CD4-positive, alpha-beta T cell treated with Interferon alpha-2 for 1 hour (primary cell): ENCODE results near the gene RYK.
"Not testable (repeated sequence)": the region's sequence is repeated elsewhere in the genome, so short reads cannot be mapped to it uniquely, and the experiment has no call there.

Experiments used
- DNase-seq, 2 donors: peaks; one replicate each; pipeline ENCODE4 v3.0.0-alpha.2; 2020 to 2022

RYK gene

GRCh38 chr3:134253475-134254226, 3.0 kb upstream of the RYK start:
- DNase-seq, result no peak

GRCh38 chr3:134252766-134253165, 2.1 kb upstream of the RYK start:
- no peak for DNase-seq

- DNase-seq, result no peak
These were observed 1.2 kb upstream of the RYK start for GRCh38 chr3:134251731-134252391.

- peak; percentile 17 to 47 for DNase-seq
These were observed 533 bp downstream of the RYK start for GRCh38 chr3:134249935-134250716.

GRCh38 chr3:134249296-134249841, 1.3 kb downstream of the RYK start:
- no peak for DNase-seq

- DNase-seq, result no peak
These were observed 5.7 kb downstream of the RYK start for GRCh38 chr3:134244921-134245320.

DNA sequence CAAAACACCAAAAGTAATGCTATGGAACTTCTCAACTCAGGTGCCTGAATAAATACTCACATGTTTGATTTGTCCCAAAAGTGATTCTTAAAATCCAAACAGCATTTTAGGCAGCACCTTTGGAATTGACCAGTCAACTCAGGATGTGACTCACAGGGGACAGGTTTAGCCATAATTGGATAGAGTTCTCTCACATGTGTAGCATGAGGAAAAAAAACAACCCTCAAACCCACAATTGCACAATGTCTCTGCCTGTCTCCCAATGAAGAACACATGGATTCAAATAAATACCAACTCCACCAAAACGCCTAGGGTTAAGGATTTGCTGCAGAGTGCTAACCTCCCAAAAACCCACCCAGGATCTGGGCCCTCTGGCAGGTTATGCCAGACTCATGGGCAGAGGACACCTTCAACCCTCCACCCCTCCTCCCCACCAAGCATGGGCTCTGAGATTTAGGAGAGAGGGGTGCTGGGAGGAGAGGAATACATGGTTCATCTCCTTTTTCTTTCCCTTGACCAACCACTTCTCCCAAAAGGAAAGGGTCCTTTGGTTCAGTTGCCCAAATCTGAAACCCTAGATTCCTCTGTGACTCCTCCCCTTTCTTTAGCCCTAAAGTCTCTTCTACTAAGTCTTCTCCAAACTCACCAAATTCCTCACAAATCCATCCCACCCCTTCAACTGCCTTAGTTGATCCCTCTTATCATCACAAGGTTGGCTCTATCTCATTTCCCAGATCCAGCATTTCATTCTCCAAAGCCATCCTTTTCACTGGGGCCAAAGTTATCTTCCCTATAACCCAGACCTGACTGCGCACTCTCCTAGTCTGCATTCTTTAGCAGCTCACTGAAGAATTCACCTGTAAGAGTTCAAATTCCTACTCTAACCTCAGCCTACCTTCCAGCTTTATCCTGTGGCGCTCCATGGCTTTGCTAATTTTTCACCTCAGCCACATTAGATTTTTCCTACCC, 7.7 kb downstream of the RYK start:
- DNase-seq, result no peak

DNA sequence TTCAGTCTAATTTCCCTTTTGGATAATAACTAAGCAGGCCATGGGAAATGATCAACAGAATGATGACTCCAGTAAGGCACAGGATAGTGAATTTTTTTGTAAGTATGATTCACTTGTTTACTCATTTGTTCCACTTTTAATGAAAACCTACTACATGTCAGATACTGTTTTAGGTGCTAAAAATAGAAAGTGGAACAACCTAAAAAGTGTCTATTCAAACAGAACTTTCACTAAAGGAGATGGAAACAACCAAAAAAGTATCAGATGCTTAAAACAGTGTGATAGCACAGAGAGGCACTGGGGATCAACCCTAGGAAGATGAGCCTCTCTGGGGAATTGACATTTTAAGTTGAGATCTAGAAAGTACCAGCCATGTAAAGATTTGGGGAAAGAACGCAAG, 11.1 kb downstream of the RYK start:
- DNase-seq, result no peak

DNA sequence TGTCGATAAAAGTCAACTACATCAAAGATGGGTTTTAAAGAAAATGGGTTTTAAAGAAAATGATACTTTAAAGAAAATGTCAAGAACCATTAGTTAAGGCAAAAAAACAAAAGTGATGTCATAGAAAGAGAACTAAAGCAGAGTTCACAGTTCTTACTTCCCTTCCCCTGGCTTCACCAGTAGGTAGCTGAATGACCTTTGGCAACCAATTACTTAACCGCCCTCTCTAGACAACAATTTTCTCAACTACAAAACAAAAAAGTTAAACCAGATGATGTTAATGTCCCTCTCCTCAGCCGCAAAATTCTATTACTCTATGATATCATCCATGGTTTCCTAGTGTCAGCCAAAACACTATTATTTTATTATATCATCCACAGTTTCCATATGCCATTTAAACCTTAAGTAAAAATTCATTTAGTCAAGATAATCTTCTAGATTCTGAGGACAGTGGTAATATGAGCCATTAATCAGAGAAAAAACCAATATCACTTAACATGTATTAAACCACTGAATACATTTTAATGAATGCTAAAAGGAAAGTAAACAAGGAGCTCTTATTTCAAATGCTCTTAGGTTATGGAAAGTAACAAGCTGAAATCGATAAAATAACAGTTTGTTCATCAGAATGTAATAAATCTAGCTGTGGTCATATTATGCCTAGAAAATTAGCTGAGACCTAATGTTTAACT, 13.1 kb downstream of the RYK start:
- no peak for DNase-seq

DNA sequence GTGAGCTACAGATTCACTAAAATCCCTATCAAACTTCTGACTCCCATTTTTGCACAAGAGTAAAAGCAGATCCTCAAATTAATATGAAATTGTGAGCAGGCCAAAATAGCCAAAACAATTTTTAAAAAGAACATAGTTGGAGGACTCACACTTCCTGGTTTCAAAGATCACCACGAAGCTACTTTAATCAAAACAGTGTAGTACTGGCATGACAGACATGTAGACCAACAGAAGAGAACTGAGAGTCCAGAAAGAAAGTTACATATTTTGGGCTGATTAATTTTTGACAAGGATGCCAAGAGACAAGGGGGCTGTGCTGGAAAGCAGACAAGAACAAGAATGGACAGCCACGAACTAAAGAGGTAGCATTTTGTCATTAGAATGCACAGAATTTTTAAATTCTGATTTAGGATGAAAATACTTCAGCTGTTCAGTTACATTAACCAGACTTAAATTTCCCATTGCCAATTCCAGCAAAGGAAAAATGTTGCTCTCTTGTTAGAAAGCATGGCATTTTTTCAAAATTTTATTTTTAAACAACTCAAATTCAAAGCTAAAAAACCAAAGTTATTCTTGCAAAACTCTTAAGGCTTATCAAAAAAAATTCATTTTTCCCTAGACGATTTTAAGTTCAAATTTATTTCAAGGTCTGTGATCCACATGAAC, 14.0 kb downstream of the RYK start:
- DNase-seq, result no peak

- no peak for DNase-seq
These were observed 15.0 kb downstream of the RYK start for GRCh38 chr3:134235577-134236076.

GRCh38 chr3:134232951-134233350, 17.7 kb downstream of the RYK start:
- DNase-seq, result no peak

- DNase-seq, result no peak
These were observed 18.5 kb downstream of the RYK start for GRCh38 chr3:134232151-134232550.

- no peak for DNase-seq
These were observed 19.5 kb downstream of the RYK start for GRCh38 chr3:134231131-134231530.

GRCh38 chr3:134229038-134229437, 21.6 kb downstream of the RYK start:
- DNase-seq, result no peak

- DNase-seq, result no peak
These were observed 22.2 kb downstream of the RYK start for GRCh38 chr3:134228479-134228878.

DNA sequence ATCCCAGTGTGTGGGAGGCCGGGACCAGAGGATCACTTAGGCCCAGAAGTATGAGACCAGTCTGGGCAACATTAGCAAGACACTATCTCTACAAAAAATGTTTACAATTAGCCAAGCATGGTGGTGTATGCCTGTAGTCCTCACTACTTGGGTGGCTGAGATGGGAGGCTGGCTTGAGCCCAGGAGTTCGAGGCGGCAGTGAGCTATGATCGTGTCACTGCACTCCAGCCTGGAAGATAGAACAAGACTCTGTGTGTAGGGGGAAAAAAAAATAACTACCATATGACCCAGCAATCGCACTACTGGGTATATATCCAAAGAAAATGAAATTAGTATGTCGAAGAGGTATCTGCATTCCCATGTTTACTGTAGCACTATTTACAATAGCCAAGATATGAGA, 22.6 kb downstream of the RYK start:
- no peak for DNase-seq

DNA sequence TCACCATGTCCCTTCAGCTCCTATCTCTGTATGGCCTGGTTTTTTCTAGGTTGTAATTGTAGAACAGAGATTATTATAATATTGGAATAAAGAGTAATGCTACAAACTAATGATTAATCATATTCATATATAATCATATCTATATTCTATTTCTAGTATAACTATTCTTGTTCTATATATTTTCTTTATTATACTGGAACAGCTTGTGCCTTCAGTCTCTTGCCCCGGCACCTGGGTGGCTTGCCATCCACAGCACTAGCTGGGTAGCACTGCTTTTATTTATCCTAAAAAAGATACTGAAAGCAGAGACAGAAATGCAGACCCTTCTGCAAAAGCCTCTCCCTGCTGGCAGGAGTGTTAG, 25.9 kb downstream of the RYK start:
- DNase-seq, result not testable (repeated sequence)

DNA sequence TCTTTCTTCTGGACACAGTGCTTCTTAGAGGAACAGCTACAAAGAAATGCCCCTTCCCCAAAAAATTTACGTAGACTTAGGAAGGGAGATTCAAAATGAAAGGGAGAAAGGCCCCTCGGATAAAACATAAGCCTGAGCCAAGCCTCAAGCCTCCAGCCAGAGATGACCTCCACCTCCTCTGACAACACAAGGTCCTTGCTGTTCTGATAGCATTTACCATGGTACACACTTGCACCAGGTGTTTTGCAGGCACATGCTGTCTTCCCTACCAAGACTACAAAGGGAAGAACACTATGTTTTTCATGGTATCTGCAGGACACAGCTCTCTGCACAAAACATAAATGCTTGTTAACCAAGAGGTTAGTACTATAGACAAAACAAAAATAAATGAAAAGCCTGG, 27.8 kb downstream of the RYK start:
- no peak for DNase-seq

GRCh38 chr3:134216851-134217250, 33.8 kb downstream of the RYK start:
- DNase-seq, result no peak

DNA sequence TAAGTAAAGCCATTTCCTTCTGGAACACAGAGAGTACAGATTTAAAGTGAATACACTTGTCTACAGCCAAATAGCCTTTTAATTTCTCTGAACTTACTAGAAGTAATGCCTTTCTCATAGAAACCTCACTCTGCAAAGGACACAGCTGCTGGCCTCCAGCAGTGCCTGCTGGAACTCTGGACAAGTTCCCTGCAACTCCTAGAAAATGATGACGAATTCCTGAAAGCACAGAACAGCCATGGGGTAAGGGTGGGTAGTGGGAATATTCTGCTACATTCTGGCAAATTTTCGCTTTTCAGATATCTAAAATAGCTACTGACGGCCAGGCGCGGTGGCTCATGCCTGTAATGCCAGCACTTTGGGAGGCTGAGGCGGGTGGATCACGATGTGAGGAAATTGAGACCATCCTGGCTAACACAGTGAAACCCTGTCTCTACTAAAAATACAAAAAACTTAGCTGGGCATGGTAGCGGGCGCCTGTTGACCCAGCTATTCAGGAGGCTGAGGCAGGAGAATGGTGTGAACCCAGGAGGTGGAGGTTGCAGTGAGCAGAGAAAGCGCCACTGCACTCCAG, 34.4 kb downstream of the RYK start:
- DNase-seq, result no peak
